Keratinocyte (primary cell): ENCODE results near the gene SRGAP3.

Source experiments
- EZH2 ChIP-seq: IDR thresholded peaks from one replicate; pipeline ENCODE4 v1.6.1; 2012; ENCODE audit warnings: inconsistent platforms, mild to moderate bottlenecking, low read length, moderate library complexity
- TF ChIP-seq, protein P1 (sequence below), 3 experiments: IDR thresholded peaks in 1 of 3; conservative IDR thresholded peaks in 1 of 3; optimal IDR thresholded peaks in 1 of 3; 2 replicates in 2 of 3; 3 replicates in 1 of 3; pipeline versions ENCODE3 to v1.5.1; 2011; ENCODE audit warnings: low read length in 3 of 3, mild to moderate bottlenecking in 3 of 3, moderate library complexity in 2 of 3, control low read depth in 1 of 3, inconsistent platforms in 1 of 3; ENCODE audit not compliant: insufficient read depth in 2 of 3; ENCODE audit errors: extremely low read depth in 1 of 3

GRCh38 chr3:9035961-9036360 lies 213.5 kb downstream of the SRGAP3 start:
- TF ChIP-seq, protein P1, sequence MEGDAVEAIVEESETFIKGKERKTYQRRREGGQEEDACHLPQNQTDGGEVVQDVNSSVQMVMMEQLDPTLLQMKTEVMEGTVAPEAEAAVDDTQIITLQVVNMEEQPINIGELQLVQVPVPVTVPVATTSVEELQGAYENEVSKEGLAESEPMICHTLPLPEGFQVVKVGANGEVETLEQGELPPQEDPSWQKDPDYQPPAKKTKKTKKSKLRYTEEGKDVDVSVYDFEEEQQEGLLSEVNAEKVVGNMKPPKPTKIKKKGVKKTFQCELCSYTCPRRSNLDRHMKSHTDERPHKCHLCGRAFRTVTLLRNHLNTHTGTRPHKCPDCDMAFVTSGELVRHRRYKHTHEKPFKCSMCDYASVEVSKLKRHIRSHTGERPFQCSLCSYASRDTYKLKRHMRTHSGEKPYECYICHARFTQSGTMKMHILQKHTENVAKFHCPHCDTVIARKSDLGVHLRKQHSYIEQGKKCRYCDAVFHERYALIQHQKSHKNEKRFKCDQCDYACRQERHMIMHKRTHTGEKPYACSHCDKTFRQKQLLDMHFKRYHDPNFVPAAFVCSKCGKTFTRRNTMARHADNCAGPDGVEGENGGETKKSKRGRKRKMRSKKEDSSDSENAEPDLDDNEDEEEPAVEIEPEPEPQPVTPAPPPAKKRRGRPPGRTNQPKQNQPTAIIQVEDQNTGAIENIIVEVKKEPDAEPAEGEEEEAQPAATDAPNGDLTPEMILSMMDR (optimal IDR thresholded peaks at IDR 0.05 in 1 of 3, IDR thresholded peaks at IDR 0.05 in 1 of 3, conservative IDR thresholded peaks at IDR 0.05 in 1 of 3; ENCODE audit: extremely low read depth in 1 of 3, insufficient read depth in 2 of 3, low read length in 3 of 3) = no peak
- TF ChIP-seq EZH2 = no peak
